HepG2 (cell line): ENCODE data around the gene CDCP2.

Experiments
- PCBP1 ChIP-seq: fragments of 200-400 bp; formaldehyde crosslinking; IDR thresholded peaks from 2 replicates; pipeline ENCODE4 v1.6.1; 2017; ENCODE audit warnings: mild to moderate bottlenecking, low read depth, low read length, borderline replicate concordance
- STAG1 ChIP-seq: sonication (generic); formaldehyde crosslinking; IDR thresholded peaks from 2 replicates; pipeline ENCODE4 v1.4.0; 2020; ENCODE audit warnings: missing genetic modification reagents
- TF ChIP-seq, protein P1 (sequence below): sonication (generic); formaldehyde crosslinking; IDR thresholded peaks from 2 replicates; pipeline ENCODE4 v1.4.0; 2020; ENCODE audit warnings: missing genetic modification reagents, mild to moderate bottlenecking, borderline replicate concordance

- TF ChIP-seq PCBP1, result no peak
- no peak for TF ChIP-seq STAG1 (CRISPR knock-in tag)
- TF ChIP-seq, protein P1, sequence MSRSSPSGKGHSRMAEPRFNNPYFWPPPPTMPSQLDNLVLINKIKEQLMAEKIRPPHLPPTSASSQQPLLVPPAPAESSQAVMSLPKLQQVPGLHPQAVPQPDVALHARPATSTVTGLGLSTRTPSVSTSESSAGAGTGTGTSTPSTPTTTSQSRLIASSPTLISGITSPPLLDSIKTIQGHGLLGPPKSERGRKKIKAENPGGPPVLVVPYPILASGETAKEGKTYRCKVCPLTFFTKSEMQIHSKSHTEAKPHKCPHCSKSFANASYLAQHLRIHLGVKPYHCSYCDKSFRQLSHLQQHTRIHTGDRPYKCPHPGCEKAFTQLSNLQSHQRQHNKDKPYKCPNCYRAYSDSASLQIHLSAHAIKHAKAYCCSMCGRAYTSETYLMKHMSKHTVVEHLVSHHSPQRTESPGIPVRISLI (CRISPR knock-in tag), result no peak; the same call in 1 of the 2 replicates
These were observed 58.6 kb downstream of the CDCP2 start for GRCh38 chr1:54094001-54094729.
